HG03460 (cell line): ENCODE results near the gene C17orf58.
"Not testable (repeated sequence)": the region's sequence is repeated elsewhere in the genome, so short reads cannot be mapped to it uniquely, and the experiment has no call there.

Source experiments
- ATAC-seq: cut with Tn5 transposase; IDR thresholded peaks from one replicate; pipeline ENCODE4 v1.9.1; 2021; ENCODE audit not compliant: unreplicated experiment

C17orf58 gene

GRCh38 chr17:67960276-67960675 lies 36.0 kb downstream of the C17orf58 start:
- ATAC-seq, result not testable (repeated sequence)

GRCh38 chr17:67959510-67959909 lies 36.8 kb downstream of the C17orf58 start:
- no peak for ATAC-seq

- ATAC-seq, result no peak
Observed at GRCh38 chr17:67950945-67951344, 45.3 kb downstream of the C17orf58 start.

GRCh38 chr17:67947325-67947813 lies 48.9 kb downstream of the C17orf58 start:
- ATAC-seq, result no peak

- no peak for ATAC-seq
Observed at GRCh38 chr17:67946513-67946912, 49.8 kb downstream of the C17orf58 start.

- ATAC-seq, result no peak
Observed at GRCh38 chr17:67944035-67944434, 52.2 kb downstream of the C17orf58 start.

GRCh38 chr17:67942810-67943209 lies 53.5 kb downstream of the C17orf58 start:
- no peak for ATAC-seq
